Dermis blood vessel endothelial cell (primary cell): ENCODE measurements around the gene SH3BP5. TPM values are rescaled to one million over a fixed set of nuclear protein-coding genes. Genes with fewer than 3 reads are reported as not detected.
"Not testable (repeated sequence)": the region's sequence is repeated elsewhere in the genome, so short reads cannot be mapped to it uniquely, and the experiment has no call there.

ENCODE experiments used
- DNase-seq: peaks from one replicate; pipeline ENCODE4 v3.0.0; 2010
- total RNA-seq: library from RNA; depleted of rRNA; stranded (reverse); fragments of >200 nt; gene quantifications from 2 replicates; pipeline ENCODE4 v1.2.3, GENCODE V29; 2014

The SH3BP5 gene, protein sequence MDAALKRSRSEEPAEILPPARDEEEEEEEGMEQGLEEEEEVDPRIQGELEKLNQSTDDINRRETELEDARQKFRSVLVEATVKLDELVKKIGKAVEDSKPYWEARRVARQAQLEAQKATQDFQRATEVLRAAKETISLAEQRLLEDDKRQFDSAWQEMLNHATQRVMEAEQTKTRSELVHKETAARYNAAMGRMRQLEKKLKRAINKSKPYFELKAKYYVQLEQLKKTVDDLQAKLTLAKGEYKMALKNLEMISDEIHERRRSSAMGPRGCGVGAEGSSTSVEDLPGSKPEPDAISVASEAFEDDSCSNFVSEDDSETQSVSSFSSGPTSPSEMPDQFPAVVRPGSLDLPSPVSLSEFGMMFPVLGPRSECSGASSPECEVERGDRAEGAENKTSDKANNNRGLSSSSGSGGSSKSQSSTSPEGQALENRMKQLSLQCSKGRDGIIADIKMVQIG
- total RNA-seq: 134 and 145 TPM in 2 replicates

- DNase-seq: peak; percentile 80
Observed at GRCh38 chr3:15332405-15333098, at the start of gene SH3BP5. Gene SH3BP5, minus strand, starts transcription at chr3:15332586. Its CDS starts 178 bp downstream, at chr3:15332408.

DNA sequence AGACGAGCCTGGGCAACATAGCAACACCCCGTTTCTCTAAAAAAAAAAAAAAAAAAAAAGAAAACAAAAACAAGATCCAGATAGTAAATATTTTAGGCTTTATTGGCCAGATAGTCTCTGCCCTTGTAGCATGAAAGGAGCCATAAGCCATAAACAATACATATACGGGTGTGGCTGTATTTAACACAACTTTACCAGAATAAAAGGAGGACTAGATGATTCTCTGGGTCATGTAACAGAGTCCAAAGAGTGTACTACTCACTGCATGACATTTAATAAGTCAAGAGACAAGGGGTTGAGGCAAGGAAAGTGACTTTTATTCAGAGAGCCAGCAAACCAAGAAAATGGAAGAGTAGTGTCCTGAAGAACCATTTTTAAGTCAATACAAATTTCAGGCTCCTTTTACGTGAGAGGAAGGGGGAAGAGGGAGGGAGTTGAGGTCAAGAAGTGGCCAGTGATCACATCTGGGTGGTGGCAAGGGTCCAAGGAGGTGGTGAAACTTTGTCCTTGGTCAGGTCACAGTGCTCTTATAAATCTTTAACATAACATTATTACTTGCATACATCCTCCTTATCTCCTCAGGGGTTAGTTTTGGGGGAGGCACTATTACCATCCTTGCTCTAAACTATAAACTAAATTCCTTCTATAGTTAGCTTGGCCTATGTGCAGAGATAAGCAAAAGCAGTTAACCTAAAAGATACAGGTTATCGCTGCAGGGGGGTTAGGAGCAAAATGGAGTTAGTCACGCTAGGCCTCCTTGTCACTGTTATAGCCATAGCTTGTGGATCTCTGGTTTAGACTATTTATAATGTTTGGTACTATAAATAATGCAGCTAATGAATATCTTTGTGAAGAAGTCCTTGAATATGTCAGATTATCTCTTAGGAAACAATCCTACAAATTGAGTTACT, 48.8 kb upstream of the SH3BP5 start:
- DNase-seq: no peak

DNA sequence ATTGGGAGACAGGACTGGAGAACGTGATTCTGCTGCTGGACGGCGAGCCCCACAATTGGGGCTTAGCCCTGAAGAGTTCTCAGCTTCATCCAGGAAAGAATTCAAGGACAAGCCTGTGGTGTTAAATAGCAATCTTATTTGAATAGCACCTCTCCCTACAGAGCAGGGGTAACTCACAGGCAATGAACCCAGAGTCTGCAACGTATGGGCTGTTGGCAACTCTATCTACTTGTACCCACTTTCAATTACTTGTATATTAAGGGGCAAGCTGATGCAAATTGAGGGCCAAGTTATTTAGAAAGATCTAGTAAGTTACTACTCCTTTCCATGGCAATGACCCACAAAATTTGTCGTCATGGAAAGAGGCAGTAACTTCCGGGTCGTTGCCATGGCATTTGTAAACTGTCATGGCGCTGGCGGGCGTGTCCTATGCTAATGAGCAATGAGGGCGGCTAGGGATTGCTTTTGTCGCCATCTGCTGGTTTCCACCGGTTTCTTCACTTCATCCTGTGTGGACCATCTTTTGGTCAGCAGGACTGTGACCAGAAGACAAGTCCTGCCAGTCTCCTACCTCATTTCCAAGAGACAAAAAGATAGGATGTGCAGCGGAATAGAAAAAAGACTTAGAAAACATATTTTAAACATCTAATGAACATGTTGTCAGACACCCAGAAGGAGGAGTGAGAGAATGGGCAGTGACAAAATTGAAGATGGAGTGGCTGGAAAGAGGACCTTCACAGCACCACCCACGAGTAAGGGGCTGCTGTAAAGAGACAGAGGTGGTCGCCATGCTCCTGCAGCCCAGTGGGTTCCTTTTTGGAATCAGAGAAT, 45.8 kb upstream of the SH3BP5 start:
- peak; percentile 98 for DNase-seq

- no peak for DNase-seq
Observed at GRCh38 chr3:15375461-15376000, 43.1 kb upstream of the SH3BP5 start.

DNA sequence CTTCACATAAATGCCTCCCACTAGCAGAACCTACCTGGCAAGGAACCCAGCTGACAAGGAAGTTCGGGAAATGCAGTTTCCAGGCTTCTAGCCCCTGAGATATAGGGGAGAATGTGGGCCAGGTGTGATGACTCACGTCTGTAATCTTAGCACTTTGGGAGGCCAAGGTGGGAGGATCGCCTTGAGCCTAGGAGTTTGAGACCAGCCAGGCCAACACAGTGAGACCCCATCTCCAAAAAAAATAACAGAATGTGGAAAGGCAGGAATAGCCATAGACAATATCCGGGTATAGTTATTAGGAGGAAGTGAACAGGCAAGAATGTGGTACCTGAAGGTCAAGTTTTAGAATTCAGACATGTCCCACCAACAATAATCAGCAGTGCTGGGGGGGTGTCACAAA, 40.5 kb upstream of the SH3BP5 start:
- no peak for DNase-seq

DNA sequence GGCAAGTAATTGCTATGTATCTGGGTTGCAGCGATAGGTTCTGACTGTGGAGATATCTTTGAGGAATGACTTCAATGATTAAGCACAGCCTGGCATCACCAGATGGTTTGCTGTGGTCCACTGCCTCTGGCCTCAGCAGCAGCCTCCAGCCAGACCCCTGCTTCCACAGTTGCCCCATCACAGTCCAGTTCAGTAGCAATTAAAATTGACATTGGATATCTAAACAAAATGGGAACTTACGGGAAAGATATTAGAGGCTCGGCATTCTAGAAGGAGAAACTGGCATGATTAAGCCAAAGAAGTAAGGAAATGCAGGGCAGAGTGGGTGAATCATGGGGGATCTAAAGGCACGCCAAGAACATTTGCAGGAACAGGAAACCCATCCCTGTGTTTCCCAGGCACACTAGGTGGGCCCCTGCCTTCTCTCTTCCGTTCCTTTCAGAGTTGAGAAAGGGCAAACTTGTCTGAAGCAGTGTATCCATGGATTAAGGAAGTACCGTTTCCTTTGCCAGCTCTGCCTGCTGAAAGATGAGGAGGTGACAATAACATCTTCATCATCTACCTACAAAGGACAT, 36.3 kb upstream of the SH3BP5 start:
- peak; percentile 67 for DNase-seq

DNA sequence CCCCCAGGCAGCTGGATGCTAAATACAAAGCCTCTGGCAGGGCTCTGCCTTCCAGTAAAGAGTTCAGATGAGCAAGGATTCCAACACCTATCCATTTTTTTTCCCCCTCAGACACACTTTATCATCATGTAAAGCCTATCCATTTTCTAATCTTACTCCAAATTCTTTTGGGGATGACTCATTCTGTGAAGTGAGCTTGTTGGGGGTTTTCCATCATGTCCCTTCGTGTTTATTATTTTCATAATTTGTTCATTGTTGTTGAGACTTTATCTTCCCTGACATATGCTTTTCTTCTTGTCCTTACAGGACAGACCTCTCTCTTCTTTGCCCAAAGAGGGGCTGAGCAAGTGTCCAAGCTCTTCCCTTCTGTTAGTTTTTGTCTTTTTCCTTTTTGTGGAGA, 34.7 kb upstream of the SH3BP5 start:
- DNase-seq: peak; percentile 44

DNA sequence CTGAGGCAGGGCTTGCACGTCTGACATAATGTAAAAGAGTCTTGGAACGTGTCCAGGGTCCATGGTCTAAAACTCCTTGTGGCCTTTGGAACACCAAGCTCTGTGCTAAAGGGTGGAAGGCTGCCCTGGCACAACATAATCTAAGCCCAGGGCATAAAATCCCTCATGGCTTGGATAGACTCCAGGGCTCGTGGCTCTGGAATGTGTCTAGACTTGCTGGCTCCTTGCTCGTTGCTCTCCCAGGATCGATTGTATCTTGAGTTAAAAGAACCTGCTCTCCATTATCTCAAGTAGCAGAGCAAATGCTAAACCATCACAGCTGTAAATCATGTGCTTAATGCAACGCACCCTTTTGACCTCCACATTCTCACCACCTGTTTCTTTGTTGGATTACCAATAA, 31.7 kb upstream of the SH3BP5 start:
- DNase-seq: not testable (repeated sequence)

- DNase-seq: no peak
Observed at GRCh38 chr3:15361494-15362214, 29.3 kb upstream of the SH3BP5 start.

DNA sequence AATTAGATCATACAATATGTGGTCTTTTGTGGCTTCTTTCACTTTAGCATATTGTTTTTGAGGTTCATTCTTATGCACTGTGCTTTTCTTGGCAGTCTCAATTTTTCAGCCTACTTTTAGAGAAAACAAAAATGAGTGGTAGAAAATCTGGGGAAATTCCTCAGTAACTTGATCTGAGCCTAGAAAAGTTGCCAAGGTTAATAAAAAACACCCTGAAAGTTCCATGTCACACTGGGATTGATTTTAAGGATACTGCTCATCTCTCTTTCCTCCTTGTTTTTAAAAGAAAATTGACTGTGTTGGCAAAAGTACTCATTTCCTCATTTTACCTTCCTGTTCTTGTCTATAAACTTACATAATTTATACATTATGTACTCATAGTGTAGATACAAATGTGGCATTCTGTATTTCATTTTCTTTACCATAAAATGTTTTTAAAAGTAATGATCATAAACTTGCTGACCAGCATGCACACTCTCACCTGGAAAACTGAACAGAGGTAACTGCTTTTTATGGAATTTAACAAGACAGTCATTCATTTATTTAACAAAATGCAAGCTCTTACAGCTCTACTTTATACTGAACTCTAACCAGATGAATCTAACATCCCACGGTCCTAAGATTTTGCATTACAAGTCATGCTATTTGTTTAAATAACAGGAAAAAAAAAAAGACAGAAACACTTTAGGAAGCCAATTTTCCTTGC, 28.6 kb upstream of the SH3BP5 start:
- DNase-seq: peak; percentile 29

DNA sequence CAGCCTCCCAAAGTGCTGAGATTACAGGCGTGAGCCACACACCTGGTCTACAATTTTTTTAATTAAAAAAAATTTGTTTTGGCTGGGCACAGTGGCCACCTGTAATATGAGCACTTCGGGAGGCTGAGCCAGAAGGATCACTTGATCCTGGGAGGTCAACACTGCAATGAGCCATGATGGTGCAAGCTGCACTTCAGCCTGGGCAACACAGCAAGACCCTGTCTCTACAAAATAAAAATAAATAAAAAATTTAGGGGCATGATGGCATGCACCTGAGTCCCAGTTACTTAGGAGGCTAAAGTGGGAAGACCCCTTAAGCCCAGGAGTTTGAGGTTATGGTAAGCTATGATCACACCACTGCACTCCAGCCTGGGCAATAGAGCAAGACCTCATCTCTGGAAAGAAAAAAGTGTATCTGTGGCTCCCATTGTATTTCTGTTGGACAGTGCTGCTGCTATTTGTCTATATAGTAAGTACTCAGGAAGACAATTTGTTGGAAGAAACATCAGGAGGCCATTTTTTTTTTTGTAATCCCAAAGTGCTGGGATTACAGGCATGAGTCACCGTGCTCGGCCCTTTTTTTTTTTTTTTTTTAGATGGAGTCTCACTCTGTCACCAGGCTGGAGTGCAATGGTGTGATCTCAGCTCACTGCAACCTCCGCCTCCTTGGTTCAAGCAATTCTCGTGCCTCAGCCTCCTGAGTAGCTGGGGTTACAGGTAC, 27.5 kb upstream of the SH3BP5 start:
- no peak for DNase-seq

- peak; percentile 84 for DNase-seq
Observed at GRCh38 chr3:15356651-15357061, 24.3 kb upstream of the SH3BP5 start.

DNA sequence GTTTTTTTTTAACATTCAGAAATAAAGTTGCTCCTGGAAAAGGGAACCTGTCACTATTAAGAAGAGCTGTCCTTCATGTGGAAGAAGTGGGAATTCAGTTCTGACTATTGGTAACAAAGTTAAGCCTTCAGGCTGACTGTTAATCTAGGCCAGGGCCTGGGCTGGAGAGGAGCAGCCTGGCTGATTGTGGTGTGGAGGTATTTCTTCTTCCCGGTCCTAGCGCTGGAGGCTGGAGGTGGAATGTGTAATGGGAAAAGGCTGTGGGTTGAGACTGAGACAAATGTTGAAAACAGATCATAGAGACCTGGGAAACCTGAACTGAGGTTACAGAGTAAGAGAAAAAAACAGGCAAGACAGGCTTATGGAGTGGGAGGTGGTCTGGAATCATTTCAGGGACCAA, 23.8 kb upstream of the SH3BP5 start:
- DNase-seq: peak; percentile 38

DNA sequence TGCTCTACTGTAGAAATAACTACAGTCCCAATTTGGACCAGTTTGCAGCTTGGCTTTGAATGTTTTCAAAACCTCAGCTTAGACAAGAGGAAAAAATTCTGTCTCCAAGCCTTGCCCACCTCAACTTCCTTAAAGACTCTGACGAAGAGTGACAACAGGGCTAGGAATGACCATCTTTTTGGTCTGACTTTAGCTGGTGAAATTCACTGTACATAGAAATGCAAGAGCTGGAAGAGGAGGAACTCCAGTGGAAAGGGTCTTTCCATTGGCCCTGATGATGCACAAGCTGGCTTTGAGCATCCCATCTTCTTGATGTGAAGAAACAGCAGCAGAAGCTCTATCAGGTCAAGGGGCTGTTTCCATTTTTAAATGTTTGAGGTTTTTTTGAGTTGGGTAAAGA, 22.7 kb upstream of the SH3BP5 start:
- no peak for DNase-seq

GRCh38 chr3:15354485-15354884, 22.1 kb upstream of the SH3BP5 start:
- no peak for DNase-seq

- no peak for DNase-seq
Observed at GRCh38 chr3:15350141-15350540, 17.8 kb upstream of the SH3BP5 start.

DNA sequence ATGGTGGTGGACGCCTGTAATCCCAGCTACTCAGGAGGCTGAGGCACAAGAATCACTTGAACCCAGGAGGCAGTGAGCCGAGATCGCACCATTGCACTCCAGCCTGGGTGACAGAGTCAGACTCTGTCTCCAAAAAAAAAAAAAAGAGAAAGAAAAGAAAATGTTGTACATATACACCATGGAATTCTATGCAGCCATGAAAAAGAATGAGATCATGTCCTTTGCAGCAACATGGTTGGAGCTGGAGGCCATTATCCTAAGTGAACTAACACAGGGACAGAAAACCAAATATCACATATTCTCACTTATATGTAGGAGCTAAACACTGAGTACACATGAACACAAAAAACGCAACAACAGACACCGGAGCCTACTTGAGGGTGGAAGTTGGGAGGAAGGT, 17.1 kb upstream of the SH3BP5 start:
- DNase-seq: not testable (repeated sequence)

DNA sequence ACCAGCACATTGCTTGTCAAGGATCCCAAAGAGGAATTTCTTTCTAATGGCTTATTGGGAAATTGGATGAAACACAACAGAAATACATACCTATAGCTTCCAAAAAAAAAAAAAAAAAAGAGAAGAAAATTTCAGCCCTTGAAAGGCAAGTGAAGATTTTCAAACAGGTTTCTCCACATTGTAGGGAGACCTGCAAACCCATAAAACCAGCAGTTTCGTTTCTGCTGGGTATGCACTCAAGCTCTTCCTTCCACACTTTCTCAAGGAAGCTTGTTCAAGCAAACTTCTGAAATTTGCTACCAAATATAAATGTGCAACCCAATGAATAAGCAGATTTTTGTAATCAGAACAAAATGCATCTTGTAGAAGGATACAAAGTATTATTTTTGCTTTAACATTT, 15.9 kb upstream of the SH3BP5 start:
- no peak for DNase-seq

GRCh38 chr3:15347737-15348110, 15.3 kb upstream of the SH3BP5 start:
- no peak for DNase-seq
